ENCODE data around the gene HEBP1.

HEBP1 gene

GRCh38 chr12:12999959-13000615, at the start of gene HEBP1:
HEBP1 (minus strand) TSS chr12:13000265; CDS start chr12:13000114, 151 bp downstream.
- H3K27me3 ChIP-seq (ENCODE audit: control insufficient read depth, insufficient read depth, low read length): no peaks in the 10 kb centered on the region; the same call in 1 of the 2 replicates
- H3K36me3 ChIP-seq (ENCODE audit: control insufficient read depth, insufficient read depth, low read length): no peaks in the 10 kb centered on the region
- no peak within 1 kb of the TSS for H3K27ac ChIP-seq (ENCODE audit: low read length)
- DNase-seq (ENCODE audit: low read depth, low spot score): no peak
- peak within 1 kb of the TSS; percentile 44; the same call in 1 of the 2 replicates for H3K4me3 ChIP-seq (ENCODE audit: low read length)
- H3K4me1 ChIP-seq (ENCODE audit: control insufficient read depth, insufficient read depth, low read length): peaks cover 4% of the 10 kb centered on the region; the same call in 1 of the 2 replicates
- no CpG with 5 or more reads among the region's 69 CpGs for WGBS (ENCODE audit: insufficient coverage, insufficient read length)
- no peaks in the 10 kb centered on the region for H3K9me3 ChIP-seq (ENCODE audit: control insufficient read depth, insufficient read depth, low read length)

- no peaks in the 10 kb centered on the region for H3K36me3 ChIP-seq (ENCODE audit: control insufficient read depth, insufficient read depth, low read length)
- H3K9me3 ChIP-seq (ENCODE audit: control insufficient read depth, insufficient read depth, low read length): no peaks in the 10 kb centered on the region
- WGBS (ENCODE audit: insufficient coverage, insufficient read length): no CpG with 5 or more reads among the region's 3 CpGs
- peaks cover 3% of the 10 kb centered on the region; the same call in 1 of the 2 replicates for H3K4me1 ChIP-seq (ENCODE audit: control insufficient read depth, insufficient read depth, low read length)
- no peak overlapping the region for H3K4me3 ChIP-seq (ENCODE audit: low read length)
- H3K27ac ChIP-seq (ENCODE audit: low read length): no peak overlapping the region
- no peaks in the 10 kb centered on the region for H3K27me3 ChIP-seq (ENCODE audit: control insufficient read depth, insufficient read depth, low read length)
- DNase-seq (ENCODE audit: low read depth, low spot score): no peak
Measured at GRCh38 chr12:13049816-13050215, 49.8 kb upstream of the HEBP1 start.

GRCh38 chr12:13046964-13047363, 46.9 kb upstream of the HEBP1 start:
- no peaks in the 10 kb centered on the region for H3K36me3 ChIP-seq (ENCODE audit: control insufficient read depth, insufficient read depth, low read length)
- no peak for DNase-seq (ENCODE audit: low read depth, low spot score)
- H3K9me3 ChIP-seq (ENCODE audit: control insufficient read depth, insufficient read depth, low read length): no peaks in the 10 kb centered on the region
- H3K4me3 ChIP-seq (ENCODE audit: low read length): no peak overlapping the region
- no peak overlapping the region for H3K27ac ChIP-seq (ENCODE audit: low read length)
- H3K27me3 ChIP-seq (ENCODE audit: control insufficient read depth, insufficient read depth, low read length): no peaks in the 10 kb centered on the region
- peaks cover 3% of the 10 kb centered on the region; the same call in 1 of the 2 replicates for H3K4me1 ChIP-seq (ENCODE audit: control insufficient read depth, insufficient read depth, low read length)
- no CpG with 5 or more reads among the region's 1 CpG for WGBS (ENCODE audit: insufficient coverage, insufficient read length)

GRCh38 chr12:13045816-13046215, 45.8 kb upstream of the HEBP1 start:
- Histone ChIP-seq H3K4me1 (ENCODE audit: control insufficient read depth, insufficient read depth, low read length) (peaks cover 3% of the 10 kb centered on the region; the same call in 1 of the 2 replicates), H3K27ac (ENCODE audit: low read length) (no peak overlapping the region), H3K36me3 (ENCODE audit: control insufficient read depth, insufficient read depth, low read length) (no peaks in the 10 kb centered on the region), H3K9me3 (ENCODE audit: control insufficient read depth, insufficient read depth, low read length) (no peaks in the 10 kb centered on the region), H3K4me3 (ENCODE audit: low read length) (no peak overlapping the region), H3K27me3 (ENCODE audit: control insufficient read depth, insufficient read depth, low read length) (no peaks in the 10 kb centered on the region)
- DNase-seq (ENCODE audit: low read depth, low spot score): no peak
- no CpG with 5 or more reads among the region's 8 CpGs for WGBS (ENCODE audit: insufficient coverage, insufficient read length)

GRCh38 chr12:13044906-13045299, 44.8 kb upstream of the HEBP1 start:
- DNase-seq (ENCODE audit: low read depth, low spot score): no peak
- no CpG with 5 or more reads among the region's 5 CpGs for WGBS (ENCODE audit: insufficient coverage, insufficient read length)
- H3K36me3 ChIP-seq (ENCODE audit: control insufficient read depth, insufficient read depth, low read length): no peaks in the 10 kb centered on the region
- H3K27me3 ChIP-seq (ENCODE audit: control insufficient read depth, insufficient read depth, low read length): no peaks in the 10 kb centered on the region
- no peaks in the 10 kb centered on the region for H3K9me3 ChIP-seq (ENCODE audit: control insufficient read depth, insufficient read depth, low read length)
- H3K4me1 ChIP-seq (ENCODE audit: control insufficient read depth, insufficient read depth, low read length): peaks cover 2% of the 10 kb centered on the region; the same call in 1 of the 2 replicates
- no peak overlapping the region for H3K27ac ChIP-seq (ENCODE audit: low read length)
- peak overlapping the region; percentile 63; the same call in 1 of the 2 replicates for H3K4me3 ChIP-seq (ENCODE audit: low read length)

GRCh38 chr12:13044002-13044905, 44.2 kb upstream of the HEBP1 start, which contains the start of gene FAM234B:
FAM234B (plus strand) TSS chr12:13044381; CDS start chr12:13044404, 23 bp downstream.
- Histone ChIP-seq H3K27ac (ENCODE audit: low read length) (no peak within 1 kb of the TSS), H3K4me1 (ENCODE audit: control insufficient read depth, insufficient read depth, low read length) (0 out of 2 replicates have a peak, but pooled peaks cover 1% of the 10 kb centered on the region), H3K9me3 (ENCODE audit: control insufficient read depth, insufficient read depth, low read length) (no peaks in the 10 kb centered on the region), H3K27me3 (ENCODE audit: control insufficient read depth, insufficient read depth, low read length) (no peaks in the 10 kb centered on the region), H3K36me3 (ENCODE audit: control insufficient read depth, insufficient read depth, low read length) (no peaks in the 10 kb centered on the region), H3K4me3 (ENCODE audit: low read length) (peak within 1 kb of the TSS; percentile 63; the same call in 1 of the 2 replicates)
- peak; percentile 41 for DNase-seq (ENCODE audit: low read depth, low spot score)
- no CpG with 5 or more reads among the region's 74 CpGs for WGBS (ENCODE audit: insufficient coverage, insufficient read length)

- Histone ChIP-seq H3K27me3 (ENCODE audit: control insufficient read depth, insufficient read depth, low read length) (no peaks in the 10 kb centered on the region), H3K27ac (ENCODE audit: low read length) (no peak overlapping the region), H3K36me3 (ENCODE audit: control insufficient read depth, insufficient read depth, low read length) (no peaks in the 10 kb centered on the region), H3K4me3 (ENCODE audit: low read length) (no peak overlapping the region), H3K4me1 (ENCODE audit: control insufficient read depth, insufficient read depth, low read length) (0 out of 2 replicates have a peak, but pooled peaks cover 1% of the 10 kb centered on the region), H3K9me3 (ENCODE audit: control insufficient read depth, insufficient read depth, low read length) (no peaks in the 10 kb centered on the region)
- DNase-seq (ENCODE audit: low read depth, low spot score): no peak
- no CpG with 5 or more reads among the region's 4 CpGs for WGBS (ENCODE audit: insufficient coverage, insufficient read length)
Measured at GRCh38 chr12:13042666-13043230, 42.7 kb upstream of the HEBP1 start.

- Histone ChIP-seq H3K9me3 (ENCODE audit: control insufficient read depth, insufficient read depth, low read length) (no peaks in the 10 kb centered on the region), H3K36me3 (ENCODE audit: control insufficient read depth, insufficient read depth, low read length) (no peaks in the 10 kb centered on the region), H3K4me1 (ENCODE audit: control insufficient read depth, insufficient read depth, low read length) (0 out of 2 replicates have a peak, but pooled peaks cover 1% of the 10 kb centered on the region), H3K27me3 (ENCODE audit: control insufficient read depth, insufficient read depth, low read length) (no peaks in the 10 kb centered on the region), H3K4me3 (ENCODE audit: low read length) (no peak overlapping the region), H3K27ac (ENCODE audit: low read length) (no peak overlapping the region)
- DNase-seq (ENCODE audit: low read depth, low spot score): no peak
- WGBS (ENCODE audit: insufficient coverage, insufficient read length): no CpG with 5 or more reads among the region's 2 CpGs
Measured at GRCh38 chr12:13041224-13041623, 41.2 kb upstream of the HEBP1 start.

GRCh38 chr12:13039328-13039956, 39.4 kb upstream of the HEBP1 start:
- no peaks in the 10 kb centered on the region for H3K4me1 ChIP-seq (ENCODE audit: control insufficient read depth, insufficient read depth, low read length)
- no peak overlapping the region for H3K4me3 ChIP-seq (ENCODE audit: low read length)
- H3K27me3 ChIP-seq (ENCODE audit: control insufficient read depth, insufficient read depth, low read length): no peaks in the 10 kb centered on the region
- H3K27ac ChIP-seq (ENCODE audit: low read length): no peak overlapping the region
- H3K36me3 ChIP-seq (ENCODE audit: control insufficient read depth, insufficient read depth, low read length): no peaks in the 10 kb centered on the region
- H3K9me3 ChIP-seq (ENCODE audit: control insufficient read depth, insufficient read depth, low read length): no peaks in the 10 kb centered on the region
- no CpG with 5 or more reads among the region's 5 CpGs for WGBS (ENCODE audit: insufficient coverage, insufficient read length)
- DNase-seq (ENCODE audit: low read depth, low spot score): no peak
